ENCODE measurements around the gene EXD3.

The EXD3 gene

GRCh38 chr9:137374131-137374845, 48.7 kb downstream of the EXD3 start:
- no peak for DNase-seq

DNA sequence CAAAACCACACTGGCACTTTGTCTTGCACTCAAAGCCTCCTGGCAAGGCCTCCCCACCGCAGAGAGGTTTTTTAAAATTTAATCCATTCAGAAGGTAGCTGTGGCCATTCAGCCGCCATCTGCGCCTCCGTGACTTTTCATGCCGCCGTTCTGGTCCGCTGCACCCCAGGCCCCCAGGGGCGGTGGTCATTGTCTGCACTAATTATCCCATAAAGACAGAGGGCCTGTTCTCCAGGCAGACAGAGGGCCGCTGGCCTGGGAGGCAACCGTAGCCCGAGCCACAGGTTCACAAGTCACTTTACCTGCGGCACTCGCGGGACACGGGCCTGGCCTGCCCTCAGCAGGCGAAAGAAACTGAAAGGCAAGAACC, 49.4 kb downstream of the EXD3 start:
- no peak for DNase-seq

DNA sequence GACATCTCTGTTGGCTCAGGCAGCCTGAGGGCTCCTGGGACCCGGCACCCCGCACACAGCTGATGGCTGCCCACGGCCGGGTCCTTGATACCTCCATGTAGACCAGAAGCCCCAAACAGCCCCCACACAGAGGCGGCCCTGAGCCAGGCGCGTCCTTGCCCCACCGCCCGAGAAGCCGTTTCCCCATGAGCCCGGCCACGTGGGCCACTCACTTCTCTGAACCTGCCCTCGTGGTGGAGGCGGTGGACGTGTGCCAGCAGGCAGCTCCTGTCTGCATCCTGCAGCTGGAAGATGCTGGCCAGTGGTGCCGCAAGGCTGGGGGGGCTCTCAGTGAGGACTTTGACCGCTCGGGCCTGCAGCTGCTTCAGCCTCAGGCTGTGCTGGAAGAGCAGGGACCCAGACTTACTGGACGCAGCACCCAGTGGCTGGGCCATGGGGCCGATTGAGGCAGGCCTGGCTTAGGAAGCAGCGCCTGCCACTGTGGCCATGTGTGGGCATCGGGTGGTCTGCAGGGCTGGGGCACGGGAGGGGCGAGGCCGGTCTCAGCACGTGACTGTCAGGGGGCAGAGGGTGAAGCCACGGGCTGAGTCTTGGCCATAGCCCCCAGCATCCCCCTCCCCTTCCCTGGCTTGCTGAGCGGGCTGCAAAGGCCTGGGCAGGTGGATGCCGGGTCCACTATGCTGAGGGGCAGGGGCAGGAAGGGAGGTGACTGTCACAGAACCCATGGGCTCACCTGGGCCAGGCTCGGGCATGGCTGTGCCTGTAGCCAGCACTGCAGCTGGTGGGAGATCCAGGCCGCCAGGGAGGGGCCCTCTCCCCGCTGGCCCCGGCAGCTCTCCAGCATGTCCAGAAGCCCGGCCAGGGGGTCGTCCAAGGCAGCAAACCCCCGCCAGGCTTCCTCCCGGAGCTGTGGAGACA, 50.0 kb downstream of the EXD3 start:
- no peak for DNase-seq

DNA sequence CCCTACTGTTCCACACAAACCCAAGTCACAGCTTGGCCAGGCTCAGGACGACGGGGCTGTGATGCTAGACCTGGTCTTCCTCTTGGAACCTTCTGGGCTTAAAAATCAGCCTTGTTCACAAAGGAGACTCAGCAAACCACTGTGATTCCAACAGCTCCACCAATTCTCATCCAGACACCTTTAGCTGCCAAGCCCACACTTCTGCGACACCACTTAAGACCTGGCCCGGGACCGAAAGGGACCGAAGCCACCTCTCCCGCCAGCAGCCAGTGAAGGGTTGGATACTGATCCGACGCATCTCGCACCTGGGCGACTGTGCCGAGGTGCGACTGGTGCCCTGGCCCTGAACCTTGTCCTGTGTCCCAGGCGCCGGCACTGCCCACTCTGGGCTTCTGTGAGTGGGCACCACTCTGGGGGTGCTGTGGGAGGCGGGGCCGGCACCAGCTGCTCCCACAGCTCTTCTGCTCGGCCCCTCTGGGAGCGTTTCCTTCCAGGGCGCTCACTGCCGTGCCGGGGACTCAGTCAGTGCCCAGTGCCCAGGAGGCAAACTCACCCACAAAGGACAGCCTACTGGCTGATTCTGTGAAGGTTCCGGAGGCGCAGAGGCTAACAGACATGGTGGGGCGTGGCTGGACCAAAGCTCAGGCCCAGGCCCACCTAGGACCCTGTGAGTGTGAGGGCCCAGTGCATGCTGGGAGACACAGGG, 50.9 kb downstream of the EXD3 start:
- no peak for DNase-seq

GRCh38 chr9:137371521-137371941, 51.4 kb downstream of the EXD3 start:
- DNase-seq: no peak

DNA sequence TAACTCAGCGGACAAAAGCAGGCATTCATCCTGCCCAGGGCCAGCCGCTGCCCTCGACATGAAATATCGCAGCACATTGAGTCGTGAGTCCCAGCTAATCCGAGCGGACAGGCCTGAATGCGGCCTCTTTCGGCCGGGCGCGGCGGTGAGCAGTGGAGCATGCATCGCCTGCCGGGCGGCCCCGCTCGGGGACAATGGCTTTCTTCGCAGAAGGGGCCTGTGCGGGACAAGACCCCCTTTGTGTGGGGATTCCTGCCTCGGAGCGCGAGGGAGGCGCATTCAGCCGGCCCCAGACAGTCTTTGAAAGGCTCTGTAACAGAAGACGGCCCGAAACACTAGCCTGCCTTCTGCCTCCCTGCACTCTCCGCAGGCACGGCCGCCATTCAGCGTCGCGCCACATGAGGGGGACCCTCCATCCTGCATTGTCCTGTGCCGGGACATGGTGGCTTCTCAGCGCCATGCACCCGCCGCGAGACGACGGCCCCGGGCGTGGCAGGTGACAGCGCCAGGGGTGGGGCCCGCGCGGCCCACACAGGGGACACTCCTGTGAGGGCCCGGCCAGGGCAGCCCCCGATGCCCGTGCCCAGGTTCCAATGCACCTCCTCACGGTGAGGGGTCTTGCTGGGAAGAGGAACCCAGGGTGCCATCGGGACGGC, 52.0 kb downstream of the EXD3 start:
- no peak for DNase-seq

DNA sequence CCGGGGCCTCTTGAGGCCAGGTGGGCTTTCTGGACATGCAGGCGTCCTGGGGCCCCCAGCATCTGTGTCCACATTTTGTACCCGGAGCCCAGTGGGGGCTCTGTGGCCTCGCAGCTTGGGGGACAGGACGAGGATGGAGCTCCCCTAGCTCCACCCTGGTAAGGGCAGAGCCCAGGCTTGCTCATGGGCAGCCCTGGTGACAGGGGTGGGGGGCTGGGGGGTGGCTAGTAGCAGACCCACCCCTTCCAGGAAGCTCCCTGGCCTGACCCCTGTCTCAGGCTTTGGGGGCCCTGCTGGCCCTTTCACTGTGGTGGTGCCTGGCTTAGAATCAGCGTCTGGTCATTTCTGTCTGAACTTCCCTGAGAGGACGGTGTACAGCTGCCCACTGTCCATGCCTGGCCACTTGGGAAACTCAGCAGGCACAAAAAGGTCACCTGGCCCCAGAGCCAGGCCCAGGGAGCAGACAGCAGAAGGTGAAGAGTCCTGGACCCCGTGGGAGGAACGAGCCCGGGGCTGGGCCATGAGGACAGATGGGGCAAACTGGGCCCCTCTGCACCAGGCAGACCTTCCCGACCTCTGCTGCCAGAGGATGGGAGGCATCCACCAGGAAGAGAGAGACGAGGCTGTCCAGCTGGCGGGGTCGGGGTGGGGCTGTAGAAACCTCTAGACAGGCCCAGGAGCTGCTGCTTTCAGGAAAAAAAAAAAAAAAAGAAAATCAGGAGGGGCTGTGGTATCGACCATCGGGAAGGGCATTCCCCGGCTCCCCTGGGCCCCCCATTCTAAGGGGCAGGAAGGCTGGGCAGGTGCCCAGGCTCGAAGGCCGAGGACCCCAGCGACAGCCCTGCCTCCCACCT, 52.8 kb downstream of the EXD3 start:
- no peak for DNase-seq

DNA sequence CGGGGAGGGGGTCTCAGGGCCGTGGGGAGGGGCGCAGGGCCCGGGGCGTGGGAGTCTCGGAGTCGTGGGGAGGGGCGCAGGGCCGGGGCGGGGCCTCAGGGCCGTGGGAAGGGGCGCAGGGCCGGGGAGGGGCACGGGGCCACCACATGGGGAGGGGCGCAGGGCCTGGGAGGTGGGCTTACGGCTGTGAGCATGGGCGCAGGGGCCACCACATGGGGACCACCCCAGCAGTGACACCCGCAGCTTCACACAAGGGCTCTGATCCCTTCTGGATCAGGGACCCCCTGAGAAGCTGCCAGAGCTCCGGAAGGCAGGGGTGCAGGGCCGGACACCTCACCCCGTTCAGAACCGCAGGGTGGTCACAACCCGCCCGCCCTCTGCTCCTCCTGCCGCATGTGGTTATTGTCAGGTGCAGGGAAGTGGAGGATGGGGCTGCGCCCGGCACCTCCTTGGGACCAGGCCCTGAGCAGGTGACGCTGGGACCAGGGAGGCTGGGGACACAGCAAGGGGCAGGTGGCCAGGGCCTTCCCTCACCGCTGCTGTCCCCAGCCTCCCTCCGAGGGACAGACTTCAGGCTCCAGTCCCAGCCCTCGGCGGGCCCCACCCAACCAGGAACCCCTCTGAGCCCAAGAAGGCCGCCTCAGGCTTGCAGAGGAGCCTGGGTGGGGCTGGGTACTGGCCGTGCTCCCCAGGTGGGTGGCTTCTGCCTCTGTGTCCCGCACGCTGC, 53.7 kb downstream of the EXD3 start:
- DNase-seq: no peak

- DNase-seq: no peak
Measured at GRCh38 chr9:137368431-137369035, 54.4 kb downstream of the EXD3 start.

GRCh38 chr9:137367506-137368430, 55.2 kb downstream of the EXD3 start:
- no peak for DNase-seq

GRCh38 chr9:137366891-137367381, 56.0 kb downstream of the EXD3 start:
- DNase-seq: no peak

DNA sequence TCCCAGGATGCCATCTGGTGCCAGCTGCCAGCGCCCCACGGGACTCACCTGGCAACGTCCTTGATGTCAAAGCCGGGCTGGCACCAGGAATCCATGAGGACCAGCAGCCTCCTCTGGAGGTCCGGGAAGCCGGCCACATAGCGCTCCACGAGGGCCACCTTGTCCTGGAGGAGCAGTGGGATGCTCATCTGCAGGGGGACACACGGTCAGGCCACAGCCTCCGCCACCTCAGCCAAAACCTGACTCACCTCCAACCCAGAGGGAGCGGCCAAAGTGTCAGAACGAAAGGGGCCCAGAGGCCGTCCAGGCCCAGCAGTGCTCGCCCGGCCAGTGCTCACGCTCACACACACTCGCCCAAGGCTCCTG, 56.5 kb downstream of the EXD3 start:
- DNase-seq: no peak

DNA sequence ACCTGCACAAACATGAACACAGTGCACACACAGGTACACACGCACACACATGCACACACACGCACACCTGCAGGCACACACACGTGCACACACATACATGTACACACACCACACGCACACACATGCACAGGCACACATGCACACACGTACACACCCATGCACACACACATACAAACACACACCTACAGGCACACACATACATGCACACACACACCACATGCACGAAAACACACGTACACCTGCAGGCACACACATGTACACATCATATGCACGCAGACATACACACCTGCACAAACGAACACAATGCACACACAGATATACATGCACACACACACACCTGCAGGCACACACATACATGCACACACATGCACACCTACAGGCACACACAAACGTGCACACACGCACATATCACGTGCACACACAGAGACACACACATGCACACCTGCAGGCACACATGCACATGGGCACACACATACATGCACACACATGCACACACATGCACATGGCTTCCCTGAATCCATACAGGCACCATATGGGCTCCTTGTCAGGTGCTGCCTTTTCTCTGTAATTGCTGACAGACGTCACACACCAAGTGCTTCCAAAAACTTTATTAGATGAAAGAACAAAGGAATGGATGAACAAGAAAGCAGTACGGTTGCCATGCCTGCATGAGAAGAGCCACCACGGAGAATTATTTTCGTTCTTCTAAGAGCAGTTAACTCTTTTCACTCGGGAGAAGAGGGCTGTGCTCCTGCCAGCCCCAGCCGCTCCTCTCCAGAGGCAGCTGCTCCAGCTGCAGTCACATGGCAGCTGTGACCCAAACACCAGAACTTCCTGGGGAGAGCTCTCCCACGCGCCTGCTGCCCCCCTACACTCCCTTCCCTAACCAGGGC, 57.2 kb downstream of the EXD3 start:
- no peak for DNase-seq

DNA sequence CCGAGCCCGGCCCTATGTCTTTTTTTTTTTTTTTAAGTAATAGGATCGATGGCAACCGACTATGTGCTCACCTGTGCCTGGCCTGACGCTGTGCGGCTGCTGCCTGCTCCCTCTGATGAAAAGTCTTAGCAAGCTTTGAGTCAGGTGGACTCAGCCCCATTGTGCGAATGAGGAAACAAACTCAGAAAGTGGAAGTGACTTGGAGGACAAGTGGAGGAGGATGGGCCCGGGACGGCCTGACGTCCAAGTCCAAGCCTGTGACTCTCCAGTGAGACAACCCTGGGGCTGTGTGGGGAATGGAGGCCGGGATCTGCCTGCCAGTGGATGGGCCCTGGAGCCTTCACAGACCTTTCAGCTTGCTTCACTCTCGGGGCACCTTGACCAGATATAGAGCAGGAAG, 57.9 kb downstream of the EXD3 start:
- DNase-seq: no peak

GRCh38 chr9:137359850-137360249, 63.1 kb downstream of the EXD3 start:
- DNase-seq: no peak

DNA sequence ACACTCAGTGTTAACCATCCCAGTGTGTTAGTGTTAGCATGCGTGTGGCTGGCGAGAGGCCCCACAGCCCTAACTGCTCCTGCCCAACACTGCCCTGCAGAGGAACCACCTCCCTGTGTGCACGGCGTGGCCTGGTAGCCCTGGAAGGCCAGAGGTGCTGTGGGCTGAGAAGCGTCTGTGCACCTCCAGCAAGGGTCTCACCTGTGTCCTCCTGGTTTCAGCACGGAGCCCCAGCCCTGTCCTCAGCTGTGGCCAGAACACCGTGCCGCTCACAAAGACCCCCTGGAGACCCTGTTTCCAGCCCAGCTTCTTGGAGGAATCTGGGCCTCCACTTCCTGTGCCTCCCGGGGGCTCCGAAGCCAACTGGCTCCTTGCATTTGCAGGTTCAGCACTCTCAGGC, 64.8 kb downstream of the EXD3 start:
- DNase-seq: no peak

- DNase-seq: no peak
Measured at GRCh38 chr9:137357166-137357565, 65.8 kb downstream of the EXD3 start.

GRCh38 chr9:137355761-137356365, 67.1 kb downstream of the EXD3 start:
- DNase-seq: no peak

All from bone marrow (tissue), 2 donors.